PFSK-1 (cell line): Measurements from ENCODE around the gene PIK3R6.

ENCODE experiments used
- FOXP2 ChIP-seq: optimal IDR thresholded peaks from 2 replicates; pipeline ENCODE3; 2011; ENCODE audit warnings: borderline replicate concordance, control low read depth, inconsistent platforms; ENCODE audit not compliant: insufficient read depth; ENCODE audit errors: extremely low read length, extremely low read depth
- POLR2AphosphoS5 ChIP-seq: IDR thresholded peaks from 2 replicates; pipeline ENCODE4 v1.6.1; 2012; ENCODE audit warnings: low read depth, mild to moderate bottlenecking, control low read depth, low read length, moderate library complexity
- REST ChIP-seq, 2 experiments: IDR thresholded peaks; 2 replicates each; pipeline versions ENCODE4 v1.6.1 to v1.8.0; 2011 to 2012; ENCODE audit warnings: low read depth in 2 of 2, low read length in 2 of 2, control low read depth in 1 of 2, inconsistent platforms in 1 of 2, mild to moderate bottlenecking in 1 of 2, moderate library complexity in 1 of 2; ENCODE audit not compliant: insufficient read depth in 1 of 2
- SIN3A ChIP-seq: IDR thresholded peaks from 2 replicates; pipeline ENCODE4 v1.6.1; 2012; ENCODE audit warnings: mild to moderate bottlenecking, low read length, moderate library complexity, borderline replicate concordance; ENCODE audit not compliant: insufficient read depth
- TAF1 ChIP-seq: IDR thresholded peaks from 2 replicates; pipeline ENCODE4 v1.6.1; 2012; ENCODE audit warnings: low read length, control low read depth, borderline replicate concordance; ENCODE audit not compliant: insufficient read depth

The PIK3R6 gene

GRCh38 chr17:8844229-8845218 lies 22.9 kb downstream of the PIK3R6 start:
- TF ChIP-seq REST (IDR thresholded peaks at IDR 0.05; ENCODE audit: insufficient read depth in 1 of 2, low read depth in 2 of 2, low read length in 2 of 2), result no peak
- TF ChIP-seq FOXP2, result no peak
- TF ChIP-seq POLR2AphosphoS5, result no peak
- no peak for TF ChIP-seq TAF1
- no peak for TF ChIP-seq SIN3A

- TF ChIP-seq SIN3A (no peak), POLR2AphosphoS5 (no peak), REST (IDR thresholded peaks at IDR 0.05; ENCODE audit: insufficient read depth in 1 of 2, low read depth in 2 of 2, low read length in 2 of 2) (no peak), FOXP2 (no peak), TAF1 (no peak)
Measured at GRCh38 chr17:8843344-8843743, 24.1 kb downstream of the PIK3R6 start.

GRCh38 chr17:8841844-8842243 lies 25.6 kb downstream of the PIK3R6 start:
- TF ChIP-seq REST (IDR thresholded peaks at IDR 0.05; ENCODE audit: insufficient read depth in 1 of 2, low read depth in 2 of 2, low read length in 2 of 2), result no peak
- no peak for TF ChIP-seq POLR2AphosphoS5
- no peak for TF ChIP-seq TAF1
- no peak for TF ChIP-seq FOXP2

GRCh38 chr17:8839410-8839935 lies 28.0 kb downstream of the PIK3R6 start:
- TF ChIP-seq FOXP2 (no peak), REST (IDR thresholded peaks at IDR 0.05; ENCODE audit: insufficient read depth in 1 of 2, low read depth in 2 of 2, low read length in 2 of 2) (no peak), POLR2AphosphoS5 (no peak), TAF1 (no peak), SIN3A (no peak)
